ENCODE measurements around the gene CHCHD1. TPM values are rescaled to one million over a fixed set of nuclear protein-coding genes. Genes with fewer than 3 reads are reported as not detected.

The CHCHD1 gene
- polyA plus RNA-seq, 2 of the 4 experiments (the other 2 are of a cell fraction), result 75.4 to 80.6 TPM

GRCh38 chr10:73814276-73814895 lies 32.5 kb downstream of the CHCHD1 start:
- DNase-seq (ENCODE audit: low read depth in 1 of 2, low spot score in 1 of 2) (no peak), FAIRE-seq (no peak), ATAC-seq (no peak)
- TF ChIP-seq JUN (IDR thresholded peaks at IDR 0.05), result no peak
- no peak for TF ChIP-seq FOSL2 (IDR thresholded peaks at IDR 0.05)
- no peak for TF ChIP-seq FOSL2 (CRISPR knock-in tag; IDR thresholded peaks at IDR 0.05)
- no peak for TF ChIP-seq RAD21 (conservative IDR thresholded peaks at IDR 0.05 in 1 of 2, IDR thresholded peaks at IDR 0.05 in 1 of 2)
- TF ChIP-seq HES2 (IDR thresholded peaks at IDR 0.05), result no peak
- no peak for TF ChIP-seq ZFP36 (IDR thresholded peaks at IDR 0.05; ENCODE audit: borderline replicate concordance, partially characterized antibody)
- TF ChIP-seq BCL3 (IDR thresholded peaks at IDR 0.05), result no peak
- TF ChIP-seq CHD4 (IDR thresholded peaks at IDR 0.05; ENCODE audit: borderline replicate concordance), result no peak
- TF ChIP-seq PHF8 (IDR thresholded peaks at IDR 0.05; ENCODE audit: borderline replicate concordance, low read depth), result no peak
- no peak for TF ChIP-seq ZSCAN20 (CRISPR knock-in tag; IDR thresholded peaks at IDR 0.05)
- Histone ChIP-seq H3K4me3 (no peak overlapping the region), H3K4me1 (peaks cover 10% of the 10 kb centered on the region; the same call in 2 of the 3 replicates), H3K4me2 (no peak overlapping the region), H3K9me3 (no peaks in the 10 kb centered on the region), H3K27ac (no peak overlapping the region)
- POLR2A ChIA-PET, result interaction anchor here (0.6 kb wide), 1 partner anchor 94 kb away, joined by 3 read pairs; no protein-coding TSS in a partner anchor
- CTCF ChIA-PET, result interaction anchor here (0.5 to 2.8 kb wide), 7 partner anchors 20 to 267 kb away, joined by 3 to 13 read pairs (median 3); no protein-coding TSS in a partner anchor
- WGBS (ENCODE audit: missing lambda C conversion rate), result 94% methylated on average over 13 of the region's 13 CpGs

GRCh38 chr10:73814896-73815718 lies 33.3 kb downstream of the CHCHD1 start:
- peak; percentile 62 to 79 for DNase-seq (ENCODE audit: low read depth in 1 of 2, low spot score in 1 of 2)
- ChIA-PET CTCF (interaction anchor here (0.5 to 2.8 kb wide), 12 partner anchors 12 to 266 kb away, joined by 3 to 13 read pairs (median 4); no protein-coding TSS in a partner anchor), POLR2A (no interaction called here)
- Histone ChIP-seq H3K27ac (no peak overlapping the region), H3K4me1 (peaks cover 5% of the 10 kb centered on the region; the same call in 2 of the 3 replicates), H3K9me3 (no peaks in the 10 kb centered on the region), H3K4me2 (no peak overlapping the region), H3K4me3 (no peak overlapping the region)
- no peak; a peak in 1 of 6 replicates for ATAC-seq
- FAIRE-seq, result no peak
- peak; percentile 23; the same call in 1 of the 3 replicates for TF ChIP-seq CTCF (IDR thresholded peaks at IDR 0.05)
- TF ChIP-seq HMGXB4 (CRISPR knock-in tag; IDR thresholded peaks at IDR 0.05; ENCODE audit: borderline replicate concordance), result no peak
- WGBS (ENCODE audit: missing lambda C conversion rate), result 85% methylated on average over 20 of the region's 22 CpGs

GRCh38 chr10:73815719-73816030 lies 33.8 kb downstream of the CHCHD1 start:
- FAIRE-seq (no peak), DNase-seq (ENCODE audit: low read depth in 1 of 2, low spot score in 1 of 2) (no peak), ATAC-seq (no peak)
- POLR2A ChIA-PET, result no interaction called here
- TF ChIP-seq JUNB (IDR thresholded peaks at IDR 0.05) (no peak), ZSCAN20 (CRISPR knock-in tag; IDR thresholded peaks at IDR 0.05) (no peak), PBX3 (IDR thresholded peaks at IDR 0.05) (no peak)
- CTCF ChIA-PET, result interaction anchor here (0.6 to 2.8 kb wide), 10 partner anchors 11 to 204 kb away, joined by 3 to 13 read pairs (median 4); no protein-coding TSS in a partner anchor
- H3K27ac ChIP-seq, result no peak overlapping the region
- no peak overlapping the region for H3K4me3 ChIP-seq
- H3K4me1 ChIP-seq, result no peaks in the 10 kb centered on the region; the same call in 2 of the 3 replicates
- H3K4me2 ChIP-seq, result no peak overlapping the region
- H3K9me3 ChIP-seq, result no peaks in the 10 kb centered on the region

Data from A549 (cell line).